Measurements from ENCODE around the gene RPL6.

The RPL6 gene

DNA sequence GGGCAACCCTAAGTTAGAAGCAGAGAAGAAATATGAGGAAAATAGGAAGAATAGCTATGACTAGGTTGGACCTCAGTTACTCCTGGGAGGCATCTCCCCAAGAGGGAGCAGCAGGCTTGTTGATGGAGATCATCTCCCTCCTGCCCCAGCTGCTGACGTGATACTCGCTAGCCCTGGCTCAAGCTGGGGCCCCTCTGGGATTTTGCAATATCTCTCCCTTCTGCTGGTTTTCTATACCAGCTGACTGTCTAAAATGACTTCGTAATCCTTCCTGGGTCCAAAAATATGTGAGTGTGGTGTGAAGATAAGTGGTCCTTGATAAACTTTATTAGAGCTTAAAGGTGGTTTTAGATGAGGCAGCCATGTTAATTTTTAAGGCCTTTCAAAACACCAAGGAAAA lies 22.7 kb downstream of the RPL6 start:
- DNase-seq (ENCODE audit: extremely low read depth, insufficient read length): no peak
- Histone ChIP-seq H3K36me3 (ENCODE audit: control insufficient read depth, insufficient read depth, low read length) (no peaks in the 10 kb centered on the region), H3K4me3 (replicated peaks; ENCODE audit: low read depth, low read length) (no peak overlapping the region), H3K27me3 (replicated peaks; ENCODE audit: control insufficient read depth, insufficient read depth, low read length) (no peaks in the 10 kb centered on the region)
- TF ChIP-seq, protein P1, sequence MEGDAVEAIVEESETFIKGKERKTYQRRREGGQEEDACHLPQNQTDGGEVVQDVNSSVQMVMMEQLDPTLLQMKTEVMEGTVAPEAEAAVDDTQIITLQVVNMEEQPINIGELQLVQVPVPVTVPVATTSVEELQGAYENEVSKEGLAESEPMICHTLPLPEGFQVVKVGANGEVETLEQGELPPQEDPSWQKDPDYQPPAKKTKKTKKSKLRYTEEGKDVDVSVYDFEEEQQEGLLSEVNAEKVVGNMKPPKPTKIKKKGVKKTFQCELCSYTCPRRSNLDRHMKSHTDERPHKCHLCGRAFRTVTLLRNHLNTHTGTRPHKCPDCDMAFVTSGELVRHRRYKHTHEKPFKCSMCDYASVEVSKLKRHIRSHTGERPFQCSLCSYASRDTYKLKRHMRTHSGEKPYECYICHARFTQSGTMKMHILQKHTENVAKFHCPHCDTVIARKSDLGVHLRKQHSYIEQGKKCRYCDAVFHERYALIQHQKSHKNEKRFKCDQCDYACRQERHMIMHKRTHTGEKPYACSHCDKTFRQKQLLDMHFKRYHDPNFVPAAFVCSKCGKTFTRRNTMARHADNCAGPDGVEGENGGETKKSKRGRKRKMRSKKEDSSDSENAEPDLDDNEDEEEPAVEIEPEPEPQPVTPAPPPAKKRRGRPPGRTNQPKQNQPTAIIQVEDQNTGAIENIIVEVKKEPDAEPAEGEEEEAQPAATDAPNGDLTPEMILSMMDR (IDR thresholded peaks at IDR 0.05; ENCODE audit: insufficient read depth, low read length, poor library complexity, severe bottlenecking): no peak

DNA sequence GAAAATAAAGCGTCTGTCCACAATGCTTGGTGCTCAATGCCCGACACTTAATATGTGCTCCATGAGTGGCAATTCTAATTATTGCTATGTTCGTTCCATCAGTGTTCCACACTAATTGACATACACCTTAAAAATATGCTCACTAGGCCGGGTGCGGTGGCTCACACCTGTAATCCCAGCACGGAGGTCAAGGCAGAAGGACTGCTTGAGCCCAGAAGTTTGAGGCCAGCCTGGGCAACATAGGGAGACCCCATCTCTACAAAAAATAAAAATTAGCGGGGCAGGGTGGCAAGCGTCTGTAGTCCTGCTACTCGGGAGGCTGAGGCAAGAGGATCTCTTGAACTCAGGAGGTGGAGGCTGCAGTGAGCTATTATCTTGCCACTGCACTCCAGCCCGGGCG lies 26.5 kb downstream of the RPL6 start:
- H3K27me3 ChIP-seq (replicated peaks; ENCODE audit: control insufficient read depth, insufficient read depth, low read length): no peaks in the 10 kb centered on the region
- DNase-seq (ENCODE audit: extremely low read depth, insufficient read length): no peak
- no peaks in the 10 kb centered on the region for H3K36me3 ChIP-seq (ENCODE audit: control insufficient read depth, insufficient read depth, low read length)
- TF ChIP-seq, protein P1 (IDR thresholded peaks at IDR 0.05; ENCODE audit: insufficient read depth, low read length, poor library complexity, severe bottlenecking): no peak
- peak overlapping the region; percentile 84 for H3K4me3 ChIP-seq (replicated peaks; ENCODE audit: low read depth, low read length)

DNA sequence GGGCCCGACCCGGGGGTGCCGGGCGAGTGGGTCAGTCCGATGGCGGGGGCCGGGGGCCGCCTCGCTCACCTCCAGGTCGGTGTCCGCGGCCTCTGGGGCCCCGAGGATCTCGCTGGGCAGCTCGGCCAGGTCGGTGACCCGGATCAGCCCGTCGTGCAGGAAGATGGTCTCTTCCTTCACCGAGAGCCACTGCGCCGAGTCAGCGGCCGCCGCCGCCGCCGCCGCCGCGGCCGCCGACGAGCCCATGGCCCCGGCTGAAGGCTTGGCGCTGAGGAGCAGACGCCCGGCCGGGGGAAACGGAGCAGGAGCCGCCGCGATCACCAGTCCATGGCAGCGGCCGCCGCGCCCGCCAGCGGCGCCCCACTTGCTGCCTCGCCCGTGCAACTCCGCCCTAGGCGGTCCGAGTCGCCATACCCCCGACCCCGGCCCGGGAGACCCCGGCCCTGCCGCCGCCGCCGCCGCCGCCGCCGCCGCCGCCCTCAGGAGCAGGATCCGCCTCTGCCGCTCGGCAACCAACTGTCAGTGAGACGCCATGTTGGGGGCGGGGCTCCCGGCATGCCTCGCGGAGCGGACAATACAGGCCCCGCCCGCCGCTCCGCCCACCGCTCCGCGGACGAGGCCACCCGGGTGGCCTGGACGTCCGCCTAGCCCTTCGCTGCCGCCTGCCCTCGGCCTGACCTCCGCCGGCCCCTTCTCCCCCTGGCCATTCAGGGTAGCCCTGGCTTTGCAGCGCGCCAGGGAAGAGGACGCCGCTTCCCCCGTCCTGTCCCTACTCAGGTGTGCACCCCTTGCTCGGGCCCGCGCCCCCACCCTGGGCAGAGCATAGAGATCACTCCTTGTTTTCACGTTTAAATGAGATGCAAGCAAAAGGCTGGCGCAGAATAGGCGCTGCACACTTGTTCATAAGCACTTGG lies 27.3 kb downstream of the RPL6 start, which contains the start of gene HECTD4:
HECTD4 (minus strand) TSS at position 549 of the 914 bp plus-strand sequence; CDS start at position 246, 303 bp downstream.
- TF ChIP-seq, protein P1 (IDR thresholded peaks at IDR 0.05; ENCODE audit: insufficient read depth, low read length, poor library complexity, severe bottlenecking): no peak
- DNase-seq (ENCODE audit: extremely low read depth, insufficient read length): peak; percentile 90
- H3K4me3 ChIP-seq (replicated peaks; ENCODE audit: low read depth, low read length): peak within 1 kb of the TSS; percentile 84
- H3K36me3 ChIP-seq (ENCODE audit: control insufficient read depth, insufficient read depth, low read length): no peaks in the 10 kb centered on the region
- H3K27me3 ChIP-seq (replicated peaks; ENCODE audit: control insufficient read depth, insufficient read depth, low read length): no peaks in the 10 kb centered on the region

DNA sequence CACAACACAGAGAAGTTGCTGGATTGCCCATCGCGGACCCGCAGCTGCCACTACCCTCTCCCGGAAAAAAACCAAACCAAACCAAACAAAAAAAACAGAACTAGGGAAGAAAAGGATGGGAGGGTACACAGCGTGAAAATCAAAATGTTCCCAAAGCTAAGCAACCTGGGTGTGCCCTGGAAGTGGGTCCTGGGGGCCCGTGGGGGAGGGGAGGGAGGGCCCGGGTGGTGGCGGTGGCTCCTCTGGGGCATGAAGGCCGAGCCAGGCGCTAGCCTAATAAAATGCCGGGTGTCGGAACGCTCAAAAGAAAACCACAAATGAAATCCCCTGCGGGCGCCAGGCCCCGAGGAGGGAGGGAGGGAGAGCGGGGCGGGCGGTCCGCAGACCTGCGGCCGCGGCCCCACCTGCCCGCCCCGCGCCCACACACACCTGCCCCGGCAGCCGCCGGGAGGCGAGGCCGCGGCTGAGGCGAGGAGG lies 28.0 kb downstream of the RPL6 start:
- Histone ChIP-seq H3K4me3 (replicated peaks; ENCODE audit: low read depth, low read length) (peak overlapping the region; percentile 84), H3K36me3 (ENCODE audit: control insufficient read depth, insufficient read depth, low read length) (no peaks in the 10 kb centered on the region), H3K27me3 (replicated peaks; ENCODE audit: control insufficient read depth, insufficient read depth, low read length) (no peaks in the 10 kb centered on the region)
- DNase-seq (ENCODE audit: extremely low read depth, insufficient read length): peak; percentile 75
- TF ChIP-seq, protein P1 (IDR thresholded peaks at IDR 0.05; ENCODE audit: insufficient read depth, low read length, poor library complexity, severe bottlenecking): no peak

DNA sequence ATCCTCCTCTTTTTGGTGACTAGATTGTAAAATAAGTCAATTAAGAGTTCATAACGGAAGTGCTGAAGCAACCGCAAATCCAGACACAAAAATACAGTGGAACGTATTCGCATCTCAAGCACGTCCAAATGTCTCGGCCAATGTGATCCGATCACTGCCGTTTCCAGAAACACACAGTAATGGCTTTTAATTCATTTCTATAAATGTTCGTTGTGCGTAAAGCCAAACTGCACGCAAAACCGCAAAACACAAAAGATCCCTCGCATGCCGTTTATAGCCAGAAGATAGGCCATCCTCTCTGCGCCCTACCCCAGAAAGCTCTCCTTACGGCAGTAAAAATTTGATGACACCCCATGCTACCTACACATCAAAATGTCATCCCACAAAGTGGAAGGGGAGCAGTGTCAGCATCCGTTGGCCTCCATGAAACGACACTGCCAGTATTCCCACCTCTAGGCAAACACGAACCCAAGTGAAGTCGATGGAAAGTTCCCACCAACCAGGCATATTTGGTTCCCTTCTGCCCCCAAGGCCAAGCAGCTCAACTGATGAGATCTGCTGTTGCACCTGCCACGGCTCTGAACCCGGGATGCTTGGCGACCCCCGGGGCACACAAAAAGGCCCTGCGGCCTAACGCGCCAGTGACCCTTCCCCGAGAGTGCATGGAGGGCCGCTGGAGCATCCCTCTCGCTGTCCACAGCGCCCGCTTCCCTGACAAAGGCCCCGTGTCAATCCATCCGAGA lies 28.6 kb downstream of the RPL6 start:
- Histone ChIP-seq H3K4me3 (replicated peaks; ENCODE audit: low read depth, low read length) (peak overlapping the region; percentile 84), H3K36me3 (ENCODE audit: control insufficient read depth, insufficient read depth, low read length) (no peaks in the 10 kb centered on the region), H3K27me3 (replicated peaks; ENCODE audit: control insufficient read depth, insufficient read depth, low read length) (no peaks in the 10 kb centered on the region)
- no peak for DNase-seq (ENCODE audit: extremely low read depth, insufficient read length)
- TF ChIP-seq, protein P1 (IDR thresholded peaks at IDR 0.05; ENCODE audit: insufficient read depth, low read length, poor library complexity, severe bottlenecking): no peak
